Lower lobe of right lung (tissue), 2 donors: ENCODE data around the gene RMDN3. TPM values are rescaled to one million over a fixed set of nuclear protein-coding genes. Genes with fewer than 3 reads are reported as not detected.
A peak's percentile ranks its signal among the peaks of the same experiment; 100 is the strongest.

Source experiments
- ATAC-seq, 2 donors: fragments of 200-7000 bp; cut with Tn5 transposase; one replicate each; pipeline ENCODE4 v1.9.1; 2020 to 2022; ENCODE audit warnings: mild to moderate bottlenecking in 2 of 2, moderate library complexity in 2 of 2
- DNase-seq: peaks from one replicate; pipeline ENCODE4 v3.0.0-alpha.2; 2020
- H3K27ac ChIP-seq: fragments of 200-600 bp; one replicate; pipeline ENCODE4 v1.8.0; 2022
- H3K27me3 ChIP-seq: fragments of 200-600 bp; one replicate; pipeline ENCODE4 v1.8.0; 2022; ENCODE audit warnings: low read depth
- H3K36me3 ChIP-seq: fragments of 200-600 bp; one replicate; pipeline ENCODE4 v1.8.0; 2022; ENCODE audit warnings: mild to moderate bottlenecking
- H3K4me1 ChIP-seq: fragments of 200-600 bp; one replicate; pipeline ENCODE4 v1.8.0; 2022
- H3K4me3 ChIP-seq: fragments of 200-600 bp; one replicate; pipeline ENCODE4 v1.8.0; 2022; ENCODE audit warnings: mild to moderate bottlenecking
- H3K9me3 ChIP-seq: fragments of 200-600 bp; one replicate; pipeline ENCODE4 v1.8.0; 2022
- intact Hi-C: fragments of 100-400 bp; cut with DNase I; formaldehyde crosslinking; loops from one replicate; pipeline ENCODE4 v1.11.0; 2022
- total RNA-seq: library from RNA; stranded (reverse); fragmentation: NEBNext Ultra II Directional; extraction: Animal tissue kit (Norgen Biotek cat#: 25700); gene quantifications from one replicate; pipeline ENCODE4 v1.2.1, GENCODE V29; 2021
- TF ChIP-seq, protein P1 (sequence below): fragments of 200-600 bp; IDR thresholded peaks from one replicate; pipeline ENCODE4 v1.8.0; 2022; ENCODE audit warnings: antibody characterized with exemption, mild to moderate bottlenecking
- donor health status: DM: no; HTN: yes; CAD: no; lungs with severe emphysema.

The RMDN3 gene
- total RNA-seq, 1 donor from 2014 or later = 101 TPM

DNA sequence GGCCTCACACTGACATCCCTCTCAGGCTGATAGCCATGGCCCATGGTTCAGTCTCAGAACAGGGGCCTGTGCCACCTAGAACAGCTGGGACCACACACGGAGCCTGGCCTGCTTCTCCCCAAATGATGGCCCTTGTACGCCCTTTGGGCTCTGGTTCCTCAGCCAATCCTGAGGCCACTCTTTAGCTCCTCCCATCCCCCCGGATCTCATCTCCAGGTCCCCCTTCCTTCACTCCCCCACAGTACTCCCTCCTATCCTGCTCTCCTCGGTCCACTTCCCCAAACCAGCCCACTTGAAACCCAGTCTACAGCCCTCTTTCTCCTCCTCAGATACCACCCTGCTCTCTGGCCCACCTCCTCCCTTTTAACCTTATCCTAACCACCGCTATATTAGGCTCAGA is 34.1 kb upstream of the RMDN3 start:
- Histone ChIP-seq H3K4me3 (no peak overlapping the region), H3K27me3 (no peaks in the 10 kb centered on the region), H3K4me1 (peaks cover 33% of the 10 kb centered on the region), H3K9me3 (no peaks in the 10 kb centered on the region), H3K27ac (peak overlapping the region; percentile 9), H3K36me3 (peaks cover 15% of the 10 kb centered on the region)
- TF ChIP-seq, protein P1, sequence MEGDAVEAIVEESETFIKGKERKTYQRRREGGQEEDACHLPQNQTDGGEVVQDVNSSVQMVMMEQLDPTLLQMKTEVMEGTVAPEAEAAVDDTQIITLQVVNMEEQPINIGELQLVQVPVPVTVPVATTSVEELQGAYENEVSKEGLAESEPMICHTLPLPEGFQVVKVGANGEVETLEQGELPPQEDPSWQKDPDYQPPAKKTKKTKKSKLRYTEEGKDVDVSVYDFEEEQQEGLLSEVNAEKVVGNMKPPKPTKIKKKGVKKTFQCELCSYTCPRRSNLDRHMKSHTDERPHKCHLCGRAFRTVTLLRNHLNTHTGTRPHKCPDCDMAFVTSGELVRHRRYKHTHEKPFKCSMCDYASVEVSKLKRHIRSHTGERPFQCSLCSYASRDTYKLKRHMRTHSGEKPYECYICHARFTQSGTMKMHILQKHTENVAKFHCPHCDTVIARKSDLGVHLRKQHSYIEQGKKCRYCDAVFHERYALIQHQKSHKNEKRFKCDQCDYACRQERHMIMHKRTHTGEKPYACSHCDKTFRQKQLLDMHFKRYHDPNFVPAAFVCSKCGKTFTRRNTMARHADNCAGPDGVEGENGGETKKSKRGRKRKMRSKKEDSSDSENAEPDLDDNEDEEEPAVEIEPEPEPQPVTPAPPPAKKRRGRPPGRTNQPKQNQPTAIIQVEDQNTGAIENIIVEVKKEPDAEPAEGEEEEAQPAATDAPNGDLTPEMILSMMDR = no peak
- DNase-seq = peak; percentile 31
- intact Hi-C loops = no loop called here
- ATAC-seq = no peak

DNA sequence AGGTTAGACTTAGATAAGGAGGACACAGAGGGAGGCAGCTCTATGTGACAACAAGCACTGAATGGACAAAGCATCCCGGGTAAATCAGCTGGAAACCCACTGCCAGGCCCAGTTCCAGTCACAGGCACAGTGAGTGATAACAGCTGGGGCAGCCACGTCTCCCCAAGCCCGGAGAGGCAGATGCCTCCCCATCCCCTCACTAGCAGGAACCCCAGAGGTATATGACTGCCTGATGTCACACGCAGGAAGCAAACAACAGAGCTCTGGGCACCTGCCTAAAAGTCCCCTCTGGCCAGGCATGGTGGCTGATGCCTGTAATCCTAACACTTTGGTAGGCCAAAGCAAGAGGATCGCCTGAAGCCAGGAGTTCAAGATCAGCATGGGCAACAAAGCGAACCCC is 32.9 kb upstream of the RMDN3 start:
- Histone ChIP-seq H3K9me3 (no peaks in the 10 kb centered on the region), H3K27ac (peak overlapping the region; percentile 68), H3K4me1 (peaks cover 29% of the 10 kb centered on the region), H3K27me3 (no peaks in the 10 kb centered on the region), H3K4me3 (no peak overlapping the region), H3K36me3 (peaks cover 15% of the 10 kb centered on the region)
- TF ChIP-seq, protein P1 = no peak
- ATAC-seq (peak in 1 of 2 donors; percentile 3), DNase-seq (peak; percentile 19)
- intact Hi-C loops = no loop called here

DNA sequence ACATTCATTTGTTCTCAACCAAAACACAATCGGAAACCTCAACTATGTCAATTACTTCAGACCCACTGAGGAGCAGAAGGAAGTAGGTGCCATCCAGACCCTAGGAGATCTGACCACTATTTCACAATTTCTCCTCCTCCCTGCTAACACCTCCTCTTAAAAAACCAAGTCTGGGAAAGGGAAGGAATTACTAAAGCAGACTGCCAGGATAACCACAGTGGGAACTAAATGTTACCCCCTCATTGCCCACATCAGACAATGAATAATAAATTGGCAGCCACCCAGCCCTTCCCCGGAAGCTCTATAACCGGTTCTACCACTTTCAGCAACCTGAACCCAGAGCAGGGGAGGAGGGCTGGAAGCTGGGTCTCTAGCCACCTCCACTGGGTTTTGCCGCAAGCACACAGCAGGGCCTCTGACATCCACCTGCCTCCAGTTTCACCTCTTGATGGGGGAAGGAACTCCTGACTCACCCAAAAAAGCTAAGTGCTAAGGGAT is 32.3 kb upstream of the RMDN3 start:
- Histone ChIP-seq H3K4me3 (no peak overlapping the region), H3K4me1 (peaks cover 29% of the 10 kb centered on the region), H3K36me3 (peaks cover 15% of the 10 kb centered on the region), H3K27ac (peak overlapping the region; percentile 68), H3K9me3 (no peaks in the 10 kb centered on the region), H3K27me3 (no peaks in the 10 kb centered on the region)
- TF ChIP-seq, protein P1 = no peak
- intact Hi-C loops = no loop called here
- peak; percentile 63 for DNase-seq
- ATAC-seq = peak; percentile 74 to 82

DNA sequence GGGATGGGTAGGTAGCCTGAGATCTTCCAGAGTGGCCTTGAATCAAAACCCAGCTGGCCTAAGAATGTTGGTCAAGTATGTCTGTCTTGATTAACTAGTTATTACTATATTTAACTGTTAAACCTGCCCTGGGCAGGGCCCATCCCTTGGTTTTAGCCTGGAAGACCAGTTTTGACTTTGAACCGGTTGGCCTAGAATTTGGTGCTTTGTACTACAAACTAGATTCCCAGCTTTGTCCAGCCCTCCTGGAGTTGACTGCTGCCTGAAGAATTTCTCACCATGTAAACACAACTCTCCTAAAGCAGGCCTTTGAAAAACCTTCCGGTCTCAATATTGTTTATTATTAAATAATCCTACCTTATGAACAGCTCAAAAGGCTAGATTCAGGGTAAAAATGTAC is 30.8 kb upstream of the RMDN3 start:
- no peak overlapping the region for H3K4me3 ChIP-seq
- peaks cover 5% of the 10 kb centered on the region for H3K36me3 ChIP-seq
- H3K27ac ChIP-seq = peak overlapping the region; percentile 14
- DNase-seq (peak; percentile 7), ATAC-seq (no peak)
- H3K4me1 ChIP-seq = peaks cover 29% of the 10 kb centered on the region
- no peaks in the 10 kb centered on the region for H3K9me3 ChIP-seq
- intact Hi-C loops = no loop called here
- TF ChIP-seq, protein P1 = no peak
- no peaks in the 10 kb centered on the region for H3K27me3 ChIP-seq

DNA sequence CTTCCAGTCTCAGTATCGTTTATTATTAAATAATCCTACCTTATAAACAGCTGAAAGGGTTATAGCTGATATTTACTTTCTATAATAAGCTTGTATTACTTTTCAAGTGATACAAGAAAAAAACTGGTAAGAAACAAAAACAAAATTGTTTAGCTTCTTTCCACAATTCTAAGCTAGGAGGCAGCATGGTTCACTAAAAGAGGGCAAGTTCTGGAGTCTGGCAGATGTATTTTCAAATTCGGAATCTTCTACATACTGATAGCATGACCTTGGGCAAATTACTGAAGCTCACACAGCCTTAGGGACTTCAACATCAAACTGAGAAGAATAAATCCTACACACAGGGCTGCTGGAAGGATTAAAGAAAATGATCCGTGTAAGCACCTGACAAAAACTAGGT is 30.1 kb upstream of the RMDN3 start:
- H3K36me3 ChIP-seq = no peaks in the 10 kb centered on the region
- TF ChIP-seq, protein P1 = no peak
- peak overlapping the region; percentile 14 for H3K27ac ChIP-seq
- intact Hi-C loops = no loop called here
- H3K4me1 ChIP-seq = peaks cover 23% of the 10 kb centered on the region
- ATAC-seq (no peak), DNase-seq (no peak)
- no peak overlapping the region for H3K4me3 ChIP-seq
- H3K9me3 ChIP-seq = no peaks in the 10 kb centered on the region
- H3K27me3 ChIP-seq = no peaks in the 10 kb centered on the region
